Heart left ventricle (tissue), 16 donors: ENCODE results near the gene ARHGAP26. TPM values are rescaled to one million over a fixed set of nuclear protein-coding genes. Genes with fewer than 3 reads are reported as not detected.
"Not testable (repeated sequence)": the region's sequence is repeated elsewhere in the genome, so short reads cannot be mapped to it uniquely, and the experiment has no call there.

ENCODE experiments used
- ATAC-seq, 4 donors: fragments of 200-7000 bp; cut with Tn5 transposase; one replicate each; pipeline ENCODE4 v1.9.1; 2020 to 2022; ENCODE audit warnings: moderate library complexity in 4 of 4, mild to moderate bottlenecking in 3 of 4, moderate number of reproducible peaks in 1 of 4
- DNase-seq, 5 donors: peaks; one replicate each; pipeline ENCODE4 v3.0.0-alpha.2; 2020
- H3K27ac ChIP-seq, 12 donors: fragments of 200-600 bp; sonication (generic) in 4 of 12; one replicate each; pipeline versions ENCODE4 v1.5.0 to v1.8.0; 2016 to 2022; ENCODE audit warnings: mild to moderate bottlenecking in 2 of 12
- H3K27me3 ChIP-seq, 9 donors: fragments of 200-600 bp; sonication (generic) in 2 of 9; one replicate each; pipeline versions ENCODE4 v1.5.1 to v1.8.0; 2016 to 2022; ENCODE audit warnings: mild to moderate bottlenecking in 3 of 9
- H3K36me3 ChIP-seq, 9 donors: fragments of 200-600 bp; sonication (generic) in 2 of 9; one replicate each; pipeline versions ENCODE4 v1.5.0 to v1.8.0; 2018 to 2022; ENCODE audit warnings: mild to moderate bottlenecking in 2 of 9
- H3K4me1 ChIP-seq, 12 donors: fragments of 200-600 bp; sonication (generic) in 4 of 12; one replicate each; pipeline versions ENCODE4 v1.5.0 to v1.8.0; 2016 to 2022; ENCODE audit warnings: mild to moderate bottlenecking in 3 of 12
- H3K4me3 ChIP-seq, 12 donors: fragments of 200-600 bp; sonication (generic) in 4 of 12; one replicate each; pipeline versions ENCODE4 v1.5.0 to v1.8.0; 2017 to 2022; ENCODE audit warnings: mild to moderate bottlenecking in 9 of 12, moderate library complexity in 4 of 12
- H3K9me3 ChIP-seq, 12 donors: fragments of 200-600 bp; sonication (generic) in 4 of 12; one replicate each; pipeline versions ENCODE4 v1.5.0 to v1.8.0; 2016 to 2022; ENCODE audit warnings: mild to moderate bottlenecking in 1 of 12
- POLR2A ChIP-seq, 2 donors: fragments of 450-650 bp; IDR thresholded peaks; one replicate each; pipeline ENCODE4 v1.6.1; 2017; ENCODE audit warnings: antibody characterized with exemption in 2 of 2, mild to moderate bottlenecking in 2 of 2, moderate library complexity in 2 of 2
- WGBS, 4 donors: extraction: QIAGEN DNeasy Blood & Tissue Kit in 2 of 4; methylation state at CpG; one replicate each; pipeline versions ENCODE4 v1.1.5 to v1.1.7; 2013 to 2018; 5-methylcytosine and 5-hydroxymethylcytosine counted together
- intact Hi-C, 10 donors: fragments of 100-400 bp; cut with DNase I; formaldehyde crosslinking; loops; one replicate each; pipeline versions ENCODE4 v1.11.1 to v1.14.2; 2022
- polyA plus RNA-seq, 2 donors: library from polyadenylated mRNA; stranded (reverse); fragments of 200-250 nt; gene quantifications; one replicate each; pipeline ENCODE4 v1.2.3, GENCODE V29; 2013
- total RNA-seq, 9 donors: library from RNA; depleted of rRNA in 2 of 9; stranded (reverse); fragments of >200 nt in 2 of 9; fragmentation: NEBNext Ultra II Directional in 3 of 9; extraction: Animal tissue kit (Norgen Biotek cat#: 25700) in 3 of 9; gene quantifications; one replicate each; pipeline versions ENCODE4 v1.1.0 to v1.2.4, GENCODE V29; 2016 to 2023
- TF ChIP-seq, protein P1 (sequence below), 12 donors: fragments of 200-600 bp; sonication (generic) in 4 of 12; IDR thresholded peaks; one replicate each; pipeline versions ENCODE4 v1.5.0 to v1.8.0; 2018 to 2022; ENCODE audit warnings: antibody characterized with exemption in 12 of 12, mild to moderate bottlenecking in 5 of 12
- donor health status: ischemic (EF 13 %, LVEDD 7.1; RV severe dilation, severe dysfunction).
- donor health status: healthy with polysubstance abuse.
- donor health status: DM: no; HTN: yes; CAD: no.
- donor health status: DM: no; HTN: no; CAD: no.
- donor health status: ischemic (EF 25% LVEDD 6.9; RV normal size, moderate dysfunction).
- donor health status: ischemic (EF 25% LVEDD 5.7; RV mildly dilated, moderate dysfunction).
- donor health status: healthy.
- donor health status: DM: yes; HTN: yes; CAD: no.
- donor health status: ischemic (EF 35%, LVEDD 5.7; RV mildly dilated, moderate dysfunction).
- donor health status: nonischemic (EF 11% LVEDD 7.7; RV severe dilation, severe dysfunction).
- donor health status: DM: yes; HTN: yes; CAD: no.
- donor health status: PGD.
- donor health status: ischemic (EF 29% LVEDD 5.4; RV normal size, mild dysfunction).
- donor health status: nonischemic (EF 23%, LVEDD 6.1; RV moderate dilation, normal function).

Gene ARHGAP26
- total and polyA plus RNA-seq, 11 donors = 11.9 to 52.1 (median 33.7) TPM

DNA sequence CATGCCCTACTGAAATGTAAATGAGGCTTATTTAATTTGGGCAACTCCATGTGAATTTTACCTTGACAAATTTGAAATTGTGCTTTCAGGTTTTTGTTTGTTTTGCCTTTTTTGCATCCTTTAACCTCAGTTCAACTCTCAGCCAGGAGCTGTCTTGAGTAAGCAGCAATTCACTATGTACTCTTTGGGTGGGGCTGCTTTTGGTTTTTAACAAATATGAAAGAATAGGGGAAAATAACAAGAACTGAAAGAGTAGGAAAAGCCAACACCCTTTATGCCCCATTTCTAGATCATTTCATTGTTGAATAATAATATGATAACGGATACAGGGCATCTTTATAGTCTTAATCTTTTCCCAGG is 192.0 kb downstream of the ARHGAP26 start:
- H3K27ac ChIP-seq = peak overlapping the region in 1 of 12 donors; percentile 37

DNA sequence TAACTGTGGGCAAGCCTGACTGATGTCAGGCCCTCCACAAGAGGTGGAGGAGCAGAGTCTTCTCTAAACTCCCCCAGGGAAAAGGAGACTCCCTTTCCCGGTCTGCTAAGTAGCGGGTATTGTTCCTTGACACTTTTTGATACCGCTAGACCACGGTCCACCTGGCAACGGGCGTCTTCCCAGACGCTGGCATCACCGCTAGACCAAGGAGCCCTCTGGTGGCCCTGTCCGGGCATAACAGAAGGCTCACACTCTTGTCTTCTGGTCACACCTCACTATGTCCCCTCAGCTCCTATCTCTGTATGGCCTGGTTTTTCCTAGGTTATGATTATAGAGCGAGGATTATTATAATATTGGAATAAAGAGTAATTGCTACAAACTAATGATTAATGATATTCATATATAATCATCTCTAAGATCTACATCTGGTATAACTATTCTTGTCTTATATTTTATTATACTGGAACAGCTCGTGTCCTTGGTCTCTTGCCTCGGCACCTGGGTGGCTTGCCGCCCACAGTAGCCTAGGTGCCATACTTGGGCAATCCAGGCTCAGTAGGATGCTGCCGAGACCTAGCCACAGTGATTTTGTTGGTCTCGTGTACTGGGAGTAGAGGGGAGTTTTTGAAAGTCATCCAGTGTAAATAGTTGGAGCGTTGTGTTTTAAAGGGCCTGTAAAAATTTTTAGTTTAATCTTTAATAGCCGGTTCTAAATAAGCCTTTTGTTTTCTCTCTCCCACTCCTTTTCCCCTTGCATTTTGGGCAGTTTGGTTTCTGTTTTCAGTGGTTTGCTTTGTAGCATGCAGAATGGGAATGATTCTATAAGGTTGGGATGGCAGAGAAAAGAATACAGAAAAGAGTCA is 195.3 kb downstream of the ARHGAP26 start:
- intact Hi-C loops = loop anchor here in 2 of 10 donors (2.0 kb wide), 2 partner anchors 43 to 45 kb away; no protein-coding TSS in a partner anchor
- H3K27ac ChIP-seq = peak overlapping the region in 11 of 12 donors; percentile 9 to 71 (median 44)
- not testable (repeated sequence) for H3K9me3 ChIP-seq, H3K27me3 ChIP-seq, H3K36me3 ChIP-seq
- H3K4me3 ChIP-seq = peak overlapping the region in 2 of 12 donors; percentile 10 to 18
- DNase-seq (peak; percentile 39 to 76 (median 53)), ATAC-seq (peak in 1 of 4 donors; percentile 54)
- 27 to 47% (median 36%) methylated on average over 16 to 17 of the region's 17 CpGs for WGBS, 4 donors
- peaks cover 0 to 37% (median 17%) of the 10 kb centered on the region in 12 donors for H3K4me1 ChIP-seq
- TF ChIP-seq, protein P1, sequence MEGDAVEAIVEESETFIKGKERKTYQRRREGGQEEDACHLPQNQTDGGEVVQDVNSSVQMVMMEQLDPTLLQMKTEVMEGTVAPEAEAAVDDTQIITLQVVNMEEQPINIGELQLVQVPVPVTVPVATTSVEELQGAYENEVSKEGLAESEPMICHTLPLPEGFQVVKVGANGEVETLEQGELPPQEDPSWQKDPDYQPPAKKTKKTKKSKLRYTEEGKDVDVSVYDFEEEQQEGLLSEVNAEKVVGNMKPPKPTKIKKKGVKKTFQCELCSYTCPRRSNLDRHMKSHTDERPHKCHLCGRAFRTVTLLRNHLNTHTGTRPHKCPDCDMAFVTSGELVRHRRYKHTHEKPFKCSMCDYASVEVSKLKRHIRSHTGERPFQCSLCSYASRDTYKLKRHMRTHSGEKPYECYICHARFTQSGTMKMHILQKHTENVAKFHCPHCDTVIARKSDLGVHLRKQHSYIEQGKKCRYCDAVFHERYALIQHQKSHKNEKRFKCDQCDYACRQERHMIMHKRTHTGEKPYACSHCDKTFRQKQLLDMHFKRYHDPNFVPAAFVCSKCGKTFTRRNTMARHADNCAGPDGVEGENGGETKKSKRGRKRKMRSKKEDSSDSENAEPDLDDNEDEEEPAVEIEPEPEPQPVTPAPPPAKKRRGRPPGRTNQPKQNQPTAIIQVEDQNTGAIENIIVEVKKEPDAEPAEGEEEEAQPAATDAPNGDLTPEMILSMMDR (IDR thresholded peaks at IDR 0.05) = peak; percentile 46 to 69 (median 58)

More for the DNA sequence above, 192.0 kb downstream of the ARHGAP26 start:
- Histone ChIP-seq H3K36me3 (peaks cover 0 to 4% (median 0%) of the 10 kb centered on the region in 9 donors), H3K4me1 (peaks cover 0 to 56% (median 31%) of the 10 kb centered on the region in 12 donors), H3K9me3 (peaks cover 0 to 2% (median 0%) of the 10 kb centered on the region in 12 donors), H3K4me3 (no peak overlapping the region), H3K27me3 (no peaks in the 10 kb centered on the region)
- no peak for ATAC-seq
- TF ChIP-seq, protein P1 (IDR thresholded peaks at IDR 0.05) = no peak
- TF ChIP-seq POLR2A (IDR thresholded peaks at IDR 0.05) = no peak
- intact Hi-C loops = loop anchor here in 4 of 10 donors (5.0 kb wide), 2 partner anchors 35 to 40 kb away; no protein-coding TSS in a partner anchor
- 89 to 98% (median 95%) methylated on average over 1 of the region's 1 CpG for WGBS, 4 donors
- DNase-seq = no peak

DNA sequence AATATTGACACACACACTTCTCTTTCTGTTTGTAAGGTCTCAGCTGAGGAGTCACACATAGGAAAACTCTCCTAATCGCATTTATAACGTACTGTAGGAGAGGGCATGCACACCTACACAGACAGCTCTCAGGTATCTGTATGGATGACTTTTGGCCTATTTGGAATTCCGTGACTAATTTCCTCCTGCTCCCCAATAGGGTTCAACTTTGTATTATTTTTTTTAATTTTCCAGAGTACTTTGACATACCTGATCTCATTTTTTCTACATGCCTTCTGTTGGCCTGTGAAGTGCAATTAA is 195.9 kb downstream of the ARHGAP26 start:
- Histone ChIP-seq H3K27ac (peak overlapping the region in 9 of 12 donors; percentile 9 to 71 (median 54)), H3K36me3 (peaks cover 0 to 4% (median 0%) of the 10 kb centered on the region in 9 donors), H3K4me1 (peaks cover 0 to 37% (median 17%) of the 10 kb centered on the region in 12 donors), H3K4me3 (no peak overlapping the region), H3K27me3 (no peaks in the 10 kb centered on the region), H3K9me3 (peaks cover 0 to 2% (median 0%) of the 10 kb centered on the region in 12 donors)
- ATAC-seq = peak in 1 of 4 donors; percentile 16
- WGBS, 4 donors = 55 to 78% (median 69%) methylated on average over 3 of the region's 3 CpGs
- TF ChIP-seq POLR2A (IDR thresholded peaks at IDR 0.05) = no peak
- TF ChIP-seq, protein P1 (IDR thresholded peaks at IDR 0.05) = no peak
- intact Hi-C loops = no loop called here
- DNase-seq = no peak

DNA sequence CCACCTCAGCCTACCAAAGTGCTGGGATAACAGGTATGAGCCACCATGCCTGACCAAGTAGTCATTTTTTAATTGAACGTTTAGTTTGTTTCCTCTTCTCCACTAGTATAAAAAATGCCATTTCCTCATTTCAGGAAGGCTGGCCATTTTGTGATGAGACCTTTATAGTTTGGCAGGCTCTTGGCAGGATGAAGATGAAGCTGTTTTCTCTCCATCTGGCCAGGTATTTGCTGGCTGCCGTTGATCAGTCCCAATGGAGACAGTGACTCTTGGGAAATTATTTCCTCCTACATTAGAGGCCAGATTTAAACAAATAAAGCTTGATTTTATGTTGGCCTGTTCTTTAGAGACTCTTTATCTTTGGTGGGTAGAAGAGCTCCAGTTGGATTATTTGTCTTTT is 199.0 kb downstream of the ARHGAP26 start:
- intact Hi-C loops = no loop called here
- H3K27me3 ChIP-seq = no peaks in the 10 kb centered on the region
- 50 to 63% (median 54%) methylated on average over 2 of the region's 2 CpGs for WGBS, 4 donors
- peaks cover 0 to 45% (median 21%) of the 10 kb centered on the region in 12 donors for H3K4me1 ChIP-seq
- H3K36me3 ChIP-seq = no peaks in the 10 kb centered on the region
- DNase-seq (no peak), ATAC-seq (no peak)
- H3K9me3 ChIP-seq = no peaks in the 10 kb centered on the region
- no peak overlapping the region for H3K4me3 ChIP-seq
- H3K27ac ChIP-seq = no peak overlapping the region
- TF ChIP-seq POLR2A (IDR thresholded peaks at IDR 0.05) = no peak
